Astrocyte of the cerebellum (primary cell): ENCODE measurements around the gene RALA.
"Not testable (repeated sequence)": the region's sequence is repeated elsewhere in the genome, so short reads cannot be mapped to it uniquely, and the experiment has no call there.

ENCODE experiments used
- DNase-seq: peaks from one replicate; pipeline ENCODE4 v3.0.0-alpha.2; 2011; ENCODE audit warnings: low read depth
- H3K4me3 ChIP-seq: 2 replicates; pipeline ENCODE4 v1.5.1; 2011; ENCODE audit warnings: mild to moderate bottlenecking, low read depth, low read length, moderate library complexity
- in situ Hi-C: cut with HindIII; loops from 2 replicates; pipeline ENCODE4 v1.10.0; 2017; ENCODE audit warnings: low sequenced_read_pairs
- TF ChIP-seq, protein P1 (sequence below): IDR thresholded peaks from 2 replicates; pipeline ENCODE4 v1.5.1; 2012; ENCODE audit warnings: low read length, low read depth, moderate library complexity, mild to moderate bottlenecking; ENCODE audit errors: missing control alignments

Gene RALA

DNA sequence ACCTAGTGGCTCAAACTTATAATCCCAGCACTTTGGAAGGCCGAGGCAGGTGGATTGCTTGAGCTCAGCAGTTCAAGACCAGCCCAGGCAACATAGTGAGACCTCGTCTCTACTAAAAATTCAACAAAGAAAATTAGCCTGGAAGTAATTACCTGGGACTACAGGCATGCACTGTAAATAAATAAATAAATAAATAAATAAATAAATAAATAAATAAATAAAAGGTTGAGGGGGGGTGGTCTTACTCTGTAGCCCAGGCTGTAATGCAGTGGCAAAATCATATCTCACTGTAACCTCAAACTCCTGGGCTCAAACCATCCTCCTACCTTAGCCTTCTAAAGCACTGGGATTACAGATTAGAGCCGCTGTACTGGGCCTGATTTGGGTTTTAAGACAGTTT is 50.5 kb downstream of the RALA start:
- H3K4me3 ChIP-seq = no peak overlapping the region
- TF ChIP-seq, protein P1, sequence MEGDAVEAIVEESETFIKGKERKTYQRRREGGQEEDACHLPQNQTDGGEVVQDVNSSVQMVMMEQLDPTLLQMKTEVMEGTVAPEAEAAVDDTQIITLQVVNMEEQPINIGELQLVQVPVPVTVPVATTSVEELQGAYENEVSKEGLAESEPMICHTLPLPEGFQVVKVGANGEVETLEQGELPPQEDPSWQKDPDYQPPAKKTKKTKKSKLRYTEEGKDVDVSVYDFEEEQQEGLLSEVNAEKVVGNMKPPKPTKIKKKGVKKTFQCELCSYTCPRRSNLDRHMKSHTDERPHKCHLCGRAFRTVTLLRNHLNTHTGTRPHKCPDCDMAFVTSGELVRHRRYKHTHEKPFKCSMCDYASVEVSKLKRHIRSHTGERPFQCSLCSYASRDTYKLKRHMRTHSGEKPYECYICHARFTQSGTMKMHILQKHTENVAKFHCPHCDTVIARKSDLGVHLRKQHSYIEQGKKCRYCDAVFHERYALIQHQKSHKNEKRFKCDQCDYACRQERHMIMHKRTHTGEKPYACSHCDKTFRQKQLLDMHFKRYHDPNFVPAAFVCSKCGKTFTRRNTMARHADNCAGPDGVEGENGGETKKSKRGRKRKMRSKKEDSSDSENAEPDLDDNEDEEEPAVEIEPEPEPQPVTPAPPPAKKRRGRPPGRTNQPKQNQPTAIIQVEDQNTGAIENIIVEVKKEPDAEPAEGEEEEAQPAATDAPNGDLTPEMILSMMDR = no peak
- in situ Hi-C loops = no loop called here
- DNase-seq = no peak

DNA sequence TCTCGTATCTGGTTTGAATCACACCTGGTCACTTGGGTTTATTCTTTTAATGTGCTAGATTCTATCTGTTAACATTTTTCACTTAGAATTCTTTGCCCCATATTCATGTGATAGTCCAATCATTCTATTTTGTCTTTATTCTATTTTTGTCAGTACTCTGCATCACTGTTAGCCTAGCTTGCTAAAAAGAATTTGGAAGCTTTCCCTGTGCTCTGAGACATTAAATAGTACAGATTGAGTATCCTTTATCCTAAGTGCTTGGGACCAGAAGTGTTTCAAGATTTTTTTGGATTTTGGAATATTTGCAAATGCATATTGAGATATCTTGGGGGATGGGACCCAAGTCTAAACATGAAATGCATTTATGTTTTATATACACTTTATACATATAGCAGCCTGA is 51.0 kb downstream of the RALA start:
- TF ChIP-seq, protein P1 = no peak
- H3K4me3 ChIP-seq = no peak overlapping the region
- no peak for DNase-seq
- in situ Hi-C loops = no loop called here

DNA sequence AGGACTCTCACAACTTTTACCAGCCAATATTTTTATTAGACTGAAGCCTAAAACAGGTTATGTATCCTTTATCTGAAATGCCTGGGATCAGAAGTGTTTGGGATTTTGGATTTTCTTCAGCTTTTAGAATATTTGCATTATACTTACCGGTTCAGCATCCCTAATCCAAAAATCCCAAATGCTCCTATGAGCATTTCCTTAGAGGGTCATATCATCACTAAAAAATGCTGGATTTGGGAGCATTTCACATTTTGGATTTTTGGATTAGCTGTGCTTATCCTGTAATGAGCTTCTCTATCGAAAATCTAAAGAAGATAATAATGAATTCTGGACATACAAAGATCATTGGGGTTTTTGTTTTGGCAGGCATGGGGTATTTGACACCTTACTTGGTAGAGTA is 53.0 kb downstream of the RALA start:
- H3K4me3 ChIP-seq = no peak overlapping the region
- DNase-seq = no peak
- TF ChIP-seq, protein P1 = no peak
- in situ Hi-C loops = no loop called here

DNA sequence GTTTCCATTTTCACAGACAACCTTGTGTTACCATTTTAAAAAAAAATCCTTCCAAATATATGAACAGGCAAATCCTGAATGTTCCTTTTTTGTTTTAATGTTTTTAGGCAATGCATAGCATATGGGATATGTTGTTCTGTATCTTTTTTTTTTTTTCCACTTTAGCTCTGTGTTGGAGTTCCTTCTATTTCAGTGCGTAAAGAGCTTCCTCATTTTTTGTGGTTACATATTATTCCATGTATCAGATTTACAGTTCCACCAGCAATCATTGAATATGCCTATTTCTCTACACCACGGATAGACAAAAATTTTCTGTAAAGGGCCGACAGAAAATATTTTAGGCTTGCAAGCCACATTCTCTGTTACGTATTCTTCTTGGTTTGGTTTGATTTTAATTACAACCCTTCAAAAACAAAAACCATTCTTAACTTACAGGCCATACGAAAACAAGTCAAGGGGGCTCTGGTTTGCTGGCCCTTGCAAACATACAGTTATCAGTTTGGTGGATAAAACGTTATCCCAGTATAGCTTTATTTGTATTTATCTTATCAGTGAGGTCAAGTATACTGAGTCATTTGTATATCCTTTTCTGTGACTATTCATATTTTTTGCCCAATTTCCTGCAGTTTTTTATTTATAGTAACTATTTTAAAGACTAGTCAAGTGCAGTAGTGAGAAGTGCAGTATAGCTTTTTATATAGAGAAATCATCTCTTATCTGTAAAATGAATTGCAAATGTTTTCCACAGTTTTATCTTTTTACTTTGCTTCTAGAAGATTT is 55.7 kb downstream of the RALA start:
- no peak for DNase-seq
- no peak overlapping the region for H3K4me3 ChIP-seq
- TF ChIP-seq, protein P1 = no peak
- in situ Hi-C loops = no loop called here

DNA sequence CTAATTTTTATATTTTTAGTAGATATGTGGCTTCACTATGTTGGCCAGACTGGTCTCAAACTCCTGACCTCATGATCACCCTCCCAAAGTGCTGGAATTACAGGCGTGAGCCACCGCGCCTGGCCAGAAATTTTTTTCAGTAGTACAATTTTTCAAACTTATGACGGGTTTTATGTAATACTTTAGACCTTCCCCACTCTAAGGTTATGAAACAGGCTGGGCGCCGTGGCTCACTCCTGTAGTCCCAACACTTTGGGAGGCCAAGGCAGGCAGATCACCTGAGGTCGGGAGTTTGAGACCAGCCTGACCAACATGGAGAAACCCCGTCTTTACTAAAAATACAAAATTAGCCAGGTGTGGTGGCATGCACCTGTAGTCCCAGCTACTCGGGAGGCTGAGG is 56.5 kb downstream of the RALA start:
- in situ Hi-C loops, H3K4me3 ChIP-seq, DNase-seq: not testable (repeated sequence)

DNA sequence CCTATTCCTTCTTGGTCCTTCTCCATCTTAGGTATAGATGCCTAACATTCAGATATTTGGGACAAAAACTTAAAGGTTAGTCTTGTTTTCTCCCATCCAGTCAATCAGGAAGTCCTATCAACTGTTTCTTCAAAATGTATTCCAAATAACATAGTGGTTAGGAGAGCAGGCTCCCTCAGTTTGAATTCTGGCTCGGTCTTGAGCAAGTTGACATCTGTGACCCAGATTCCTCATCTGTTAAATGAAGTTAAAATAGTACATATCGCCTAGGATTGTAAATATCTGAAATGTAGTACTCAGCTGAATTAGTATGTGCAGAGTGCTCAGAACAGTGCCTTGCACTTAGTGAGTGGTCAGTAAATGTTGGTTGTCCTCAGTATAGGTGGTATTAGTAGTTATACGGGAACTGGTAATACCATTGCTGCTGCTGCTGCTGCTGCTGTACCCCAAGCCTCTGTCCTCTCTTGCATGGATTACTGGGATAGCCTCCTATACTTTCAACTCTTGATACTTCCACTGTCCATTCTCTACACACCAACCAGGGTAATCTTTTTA is 58.6 kb downstream of the RALA start:
- DNase-seq = no peak
- H3K4me3 ChIP-seq = no peak overlapping the region
- TF ChIP-seq, protein P1 = no peak
- in situ Hi-C loops = no loop called here

DNA sequence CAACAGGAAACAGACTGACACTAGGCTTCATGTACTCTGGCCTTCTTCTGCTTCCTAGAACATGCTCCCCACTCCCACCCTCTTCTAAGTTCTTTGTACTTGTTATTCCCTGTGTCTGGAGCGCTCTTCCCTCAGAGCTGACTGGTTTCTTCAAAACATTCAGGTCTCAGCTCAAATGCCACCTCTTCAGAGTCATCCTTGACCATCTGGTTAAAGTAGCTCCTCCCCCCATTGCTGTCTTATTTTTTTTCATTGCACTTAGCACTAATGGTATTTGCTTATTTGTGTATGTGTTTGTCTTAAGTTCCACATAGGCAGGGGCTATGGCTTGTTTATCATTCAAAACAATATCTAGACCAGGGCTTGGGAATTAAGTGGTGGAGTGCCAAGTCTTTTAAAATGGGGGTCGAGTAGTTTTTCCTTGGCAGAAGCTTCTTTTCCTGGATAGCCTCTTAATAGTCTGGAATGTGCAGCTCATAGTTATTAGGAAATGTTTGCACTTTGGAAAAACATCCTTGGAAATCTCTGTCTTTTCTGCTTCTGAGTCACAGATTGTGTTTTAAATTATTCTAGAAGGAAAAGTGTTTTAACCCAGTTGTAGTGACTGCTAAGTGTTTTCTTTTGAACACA is 60.0 kb downstream of the RALA start:
- no peak overlapping the region for H3K4me3 ChIP-seq
- TF ChIP-seq, protein P1 = no peak
- peak; percentile 11 for DNase-seq
- in situ Hi-C loops = no loop called here
